ENCODE data around the gene ALS2CL. TPM values are rescaled to one million over a fixed set of nuclear protein-coding genes. Genes with fewer than 3 reads are reported as not detected.

Gene ALS2CL
- total RNA-seq, 1 donor from 2014 or later: 13.5 TPM

DNA sequence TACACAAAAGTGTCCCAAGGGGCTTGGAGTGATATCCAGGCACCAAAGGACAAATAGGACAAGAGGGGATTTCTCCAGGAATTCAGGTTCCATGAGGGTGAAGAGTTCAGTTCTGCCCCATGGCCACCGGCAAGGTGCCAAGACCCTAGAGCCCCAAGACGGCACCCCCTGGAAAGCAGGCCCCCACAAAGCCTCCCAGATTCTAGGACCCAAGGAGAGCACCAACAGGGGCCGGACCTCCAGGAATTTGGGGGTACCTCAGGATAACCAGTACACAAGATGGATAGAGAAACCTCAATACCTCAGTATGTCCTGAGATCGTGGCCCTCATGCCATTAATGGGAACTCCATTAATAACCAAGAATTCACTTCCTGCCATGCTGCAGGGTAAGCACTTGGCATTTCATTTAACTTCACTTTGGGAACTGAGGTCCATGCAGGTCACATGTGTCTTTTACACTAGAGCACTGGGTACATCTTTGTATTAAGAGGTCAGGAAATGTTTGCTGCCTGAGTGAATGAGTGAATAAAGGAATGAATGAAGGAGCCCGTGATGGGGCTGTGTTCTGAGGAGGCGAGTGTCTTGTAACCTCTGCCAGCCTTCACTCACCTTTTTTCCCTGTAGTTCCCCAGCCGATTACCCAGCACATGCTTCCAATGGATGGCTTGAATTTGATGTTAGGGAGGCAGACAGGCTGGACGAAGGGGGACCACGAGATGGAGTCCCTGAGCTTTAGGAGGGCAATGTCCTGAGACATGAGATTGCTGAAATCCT lies 39.7 kb upstream of the ALS2CL start:
- Histone ChIP-seq H3K27me3 (ENCODE audit: insufficient read depth, low read length) (no peaks in the 10 kb centered on the region), H3K4me3 (ENCODE audit: insufficient read depth, low read depth, low read length) (no peak overlapping the region), H2AFZ (ENCODE audit: low read depth, low read length) (no peak overlapping the region), H3K4me2 (ENCODE audit: low read length) (no peak overlapping the region), H3K9ac (ENCODE audit: low read length) (no peak overlapping the region), H4K20me1 (ENCODE audit: insufficient read depth, low read length) (no peaks in the 10 kb centered on the region), H3K9me3 (ENCODE audit: insufficient read depth, low read depth, low read length) (no peaks in the 10 kb centered on the region), H3K79me2 (ENCODE audit: insufficient read depth, low read length) (no peaks in the 10 kb centered on the region), H3K4me1 (ENCODE audit: insufficient read depth, low read length) (no peaks in the 10 kb centered on the region), H3K27ac (ENCODE audit: low read depth, low read length) (no peak overlapping the region), H3K36me3 (ENCODE audit: insufficient read depth, low read length) (no peaks in the 10 kb centered on the region)
- Mint-ChIP-seq H3K9me3 (ENCODE audit: unreplicated experiment) (no peaks in the 10 kb centered on the region), H3K27ac (ENCODE audit: unreplicated experiment) (no peak overlapping the region), H3K4me3 (ENCODE audit: unreplicated experiment) (no peak overlapping the region), H3K36me3 (ENCODE audit: low read depth, unreplicated experiment) (no peaks in the 10 kb centered on the region), H3K4me1 (ENCODE audit: low read depth, unreplicated experiment) (no peaks in the 10 kb centered on the region), H3K27me3 (ENCODE audit: low read depth, unreplicated experiment) (peaks cover 30% of the 10 kb centered on the region)
- FAIRE-seq (no peak), DNase-seq (ENCODE audit: low read depth) (no peak)
- TF ChIP-seq EZH2 (IDR thresholded peaks at IDR 0.05; ENCODE audit: insufficient read depth, low read length): no peak
- TF ChIP-seq, protein P1, sequence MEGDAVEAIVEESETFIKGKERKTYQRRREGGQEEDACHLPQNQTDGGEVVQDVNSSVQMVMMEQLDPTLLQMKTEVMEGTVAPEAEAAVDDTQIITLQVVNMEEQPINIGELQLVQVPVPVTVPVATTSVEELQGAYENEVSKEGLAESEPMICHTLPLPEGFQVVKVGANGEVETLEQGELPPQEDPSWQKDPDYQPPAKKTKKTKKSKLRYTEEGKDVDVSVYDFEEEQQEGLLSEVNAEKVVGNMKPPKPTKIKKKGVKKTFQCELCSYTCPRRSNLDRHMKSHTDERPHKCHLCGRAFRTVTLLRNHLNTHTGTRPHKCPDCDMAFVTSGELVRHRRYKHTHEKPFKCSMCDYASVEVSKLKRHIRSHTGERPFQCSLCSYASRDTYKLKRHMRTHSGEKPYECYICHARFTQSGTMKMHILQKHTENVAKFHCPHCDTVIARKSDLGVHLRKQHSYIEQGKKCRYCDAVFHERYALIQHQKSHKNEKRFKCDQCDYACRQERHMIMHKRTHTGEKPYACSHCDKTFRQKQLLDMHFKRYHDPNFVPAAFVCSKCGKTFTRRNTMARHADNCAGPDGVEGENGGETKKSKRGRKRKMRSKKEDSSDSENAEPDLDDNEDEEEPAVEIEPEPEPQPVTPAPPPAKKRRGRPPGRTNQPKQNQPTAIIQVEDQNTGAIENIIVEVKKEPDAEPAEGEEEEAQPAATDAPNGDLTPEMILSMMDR (IDR thresholded peaks at IDR 0.05; ENCODE audit: insufficient read depth, low read depth, low read length): no peak

DNA sequence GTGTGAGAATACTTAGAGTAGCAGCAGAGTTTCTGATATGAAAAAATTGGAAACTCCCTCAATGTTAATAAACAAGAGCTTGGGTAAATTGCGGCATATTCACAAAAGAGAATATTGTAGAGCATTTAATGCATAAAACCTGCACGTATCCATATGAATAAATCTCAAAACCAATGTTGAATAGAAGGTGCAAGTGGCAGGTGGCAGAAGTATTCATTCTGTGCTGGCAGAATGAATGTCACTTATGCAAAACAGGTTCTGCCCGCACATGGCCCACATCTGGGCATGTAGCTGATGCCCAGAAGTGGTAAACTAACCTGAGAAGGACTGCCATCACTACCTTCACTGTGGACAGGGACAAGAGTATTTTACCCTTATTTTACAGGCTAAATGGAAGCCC lies 38.3 kb upstream of the ALS2CL start:
- Mint-ChIP-seq H3K9me3 (ENCODE audit: unreplicated experiment) (no peaks in the 10 kb centered on the region), H3K27ac (ENCODE audit: unreplicated experiment) (no peak overlapping the region), H3K4me3 (ENCODE audit: unreplicated experiment) (no peak overlapping the region), H3K27me3 (ENCODE audit: low read depth, unreplicated experiment) (peaks cover 22% of the 10 kb centered on the region), H3K4me1 (ENCODE audit: low read depth, unreplicated experiment) (no peaks in the 10 kb centered on the region), H3K36me3 (ENCODE audit: low read depth, unreplicated experiment) (no peaks in the 10 kb centered on the region)
- no peak for DNase-seq (ENCODE audit: low read depth)
- FAIRE-seq: no peak
- TF ChIP-seq, protein P1 (IDR thresholded peaks at IDR 0.05; ENCODE audit: insufficient read depth, low read depth, low read length): no peak
- TF ChIP-seq EZH2 (IDR thresholded peaks at IDR 0.05; ENCODE audit: insufficient read depth, low read length): no peak
- Histone ChIP-seq H3K9ac (ENCODE audit: low read length) (no peak overlapping the region), H3K4me3 (ENCODE audit: insufficient read depth, low read depth, low read length) (no peak overlapping the region), H4K20me1 (ENCODE audit: insufficient read depth, low read length) (no peaks in the 10 kb centered on the region), H3K4me2 (ENCODE audit: low read length) (no peak overlapping the region), H3K4me1 (ENCODE audit: insufficient read depth, low read length) (no peaks in the 10 kb centered on the region), H3K27me3 (ENCODE audit: insufficient read depth, low read length) (no peaks in the 10 kb centered on the region), H2AFZ (ENCODE audit: low read depth, low read length) (no peak overlapping the region), H3K9me3 (ENCODE audit: insufficient read depth, low read depth, low read length) (no peaks in the 10 kb centered on the region), H3K36me3 (ENCODE audit: insufficient read depth, low read length) (no peaks in the 10 kb centered on the region), H3K27ac (ENCODE audit: low read depth, low read length) (no peak overlapping the region), H3K79me2 (ENCODE audit: insufficient read depth, low read length) (no peaks in the 10 kb centered on the region)

DNA sequence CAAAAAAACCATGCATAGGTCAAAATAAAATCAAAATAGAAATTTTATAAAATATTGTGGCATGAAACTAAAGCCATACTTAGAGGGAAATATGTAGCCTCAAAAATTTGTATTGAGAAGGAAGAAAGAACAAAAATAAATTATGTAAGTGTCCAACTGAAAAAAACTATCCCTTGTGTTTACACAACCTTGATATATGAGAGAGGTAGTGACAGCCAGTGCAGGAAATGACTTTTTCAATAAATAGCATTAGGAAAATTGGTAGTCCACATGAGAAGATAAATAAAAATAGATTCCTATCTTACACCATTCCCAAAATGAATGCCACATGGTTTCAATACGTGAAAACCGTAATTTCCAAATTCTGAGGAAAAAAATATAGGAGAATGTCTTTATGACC lies 37.3 kb upstream of the ALS2CL start:
- Histone ChIP-seq H3K4me2 (ENCODE audit: low read length) (no peak overlapping the region), H2AFZ (ENCODE audit: low read depth, low read length) (no peak overlapping the region), H3K27me3 (ENCODE audit: insufficient read depth, low read length) (no peaks in the 10 kb centered on the region), H3K79me2 (ENCODE audit: insufficient read depth, low read length) (no peaks in the 10 kb centered on the region), H3K4me3 (ENCODE audit: insufficient read depth, low read depth, low read length) (no peak overlapping the region), H3K9ac (ENCODE audit: low read length) (no peak overlapping the region), H4K20me1 (ENCODE audit: insufficient read depth, low read length) (no peaks in the 10 kb centered on the region), H3K4me1 (ENCODE audit: insufficient read depth, low read length) (no peaks in the 10 kb centered on the region), H3K36me3 (ENCODE audit: insufficient read depth, low read length) (no peaks in the 10 kb centered on the region), H3K27ac (ENCODE audit: low read depth, low read length) (no peak overlapping the region), H3K9me3 (ENCODE audit: insufficient read depth, low read depth, low read length) (no peaks in the 10 kb centered on the region)
- Mint-ChIP-seq H3K4me3 (ENCODE audit: unreplicated experiment) (no peak overlapping the region), H3K4me1 (ENCODE audit: low read depth, unreplicated experiment) (peaks cover 6% of the 10 kb centered on the region), H3K9me3 (ENCODE audit: unreplicated experiment) (no peaks in the 10 kb centered on the region), H3K36me3 (ENCODE audit: low read depth, unreplicated experiment) (no peaks in the 10 kb centered on the region), H3K27ac (ENCODE audit: unreplicated experiment) (no peak overlapping the region), H3K27me3 (ENCODE audit: low read depth, unreplicated experiment) (peaks cover 18% of the 10 kb centered on the region)
- FAIRE-seq: no peak
- no peak for TF ChIP-seq EZH2 (IDR thresholded peaks at IDR 0.05; ENCODE audit: insufficient read depth, low read length)
- TF ChIP-seq, protein P1 (IDR thresholded peaks at IDR 0.05; ENCODE audit: insufficient read depth, low read depth, low read length): no peak
- no peak for DNase-seq (ENCODE audit: low read depth)

Measured in astrocyte (in vitro differentiated cells and primary cell).